Bronchial epithelial cell (primary cell): ENCODE measurements around the gene OLIG1. TPM values are rescaled to one million over a fixed set of nuclear protein-coding genes. Genes with fewer than 3 reads are reported as not detected.

Experiments
- DNase-seq: peaks from one replicate; pipeline ENCODE4 v3.0.0-alpha.2; 2010; ENCODE audit warnings: low read depth
- FAIRE-seq: peaks from 2 replicates; lab custom pipeline; 2011; peaks lifted over from hg19 to GRCh38; lab: Jason Lieb, UNC
- H3K27me3 ChIP-seq: 2 replicates; pipeline ENCODE4 v1.5.1; 2011; ENCODE audit warnings: low read length; ENCODE audit not compliant: control insufficient read depth, insufficient read depth
- H3K36me3 ChIP-seq: 2 replicates; pipeline ENCODE4 v1.5.1; 2011; ENCODE audit warnings: low read length; ENCODE audit not compliant: control insufficient read depth, insufficient read depth
- H3K4me3 ChIP-seq: 2 replicates; pipeline ENCODE4 v1.5.1; 2011; ENCODE audit warnings: mild to moderate bottlenecking, low read depth, low read length, control low read depth
- total RNA-seq: library from RNA; depleted of rRNA; stranded (reverse); fragments of >200 nt; gene quantifications from 2 replicates; pipeline ENCODE4 v1.2.1, GENCODE V29; 2014
- TF ChIP-seq, protein P1 (sequence below): IDR thresholded peaks from 2 replicates; pipeline ENCODE4 v1.5.1; 2011; ENCODE audit warnings: mild to moderate bottlenecking, moderate library complexity, low read length, control low read depth, inconsistent platforms; ENCODE audit not compliant: insufficient read depth, severe bottlenecking

Gene OLIG1
- total RNA-seq, 1 donor from 2014 or later = not detected

DNA sequence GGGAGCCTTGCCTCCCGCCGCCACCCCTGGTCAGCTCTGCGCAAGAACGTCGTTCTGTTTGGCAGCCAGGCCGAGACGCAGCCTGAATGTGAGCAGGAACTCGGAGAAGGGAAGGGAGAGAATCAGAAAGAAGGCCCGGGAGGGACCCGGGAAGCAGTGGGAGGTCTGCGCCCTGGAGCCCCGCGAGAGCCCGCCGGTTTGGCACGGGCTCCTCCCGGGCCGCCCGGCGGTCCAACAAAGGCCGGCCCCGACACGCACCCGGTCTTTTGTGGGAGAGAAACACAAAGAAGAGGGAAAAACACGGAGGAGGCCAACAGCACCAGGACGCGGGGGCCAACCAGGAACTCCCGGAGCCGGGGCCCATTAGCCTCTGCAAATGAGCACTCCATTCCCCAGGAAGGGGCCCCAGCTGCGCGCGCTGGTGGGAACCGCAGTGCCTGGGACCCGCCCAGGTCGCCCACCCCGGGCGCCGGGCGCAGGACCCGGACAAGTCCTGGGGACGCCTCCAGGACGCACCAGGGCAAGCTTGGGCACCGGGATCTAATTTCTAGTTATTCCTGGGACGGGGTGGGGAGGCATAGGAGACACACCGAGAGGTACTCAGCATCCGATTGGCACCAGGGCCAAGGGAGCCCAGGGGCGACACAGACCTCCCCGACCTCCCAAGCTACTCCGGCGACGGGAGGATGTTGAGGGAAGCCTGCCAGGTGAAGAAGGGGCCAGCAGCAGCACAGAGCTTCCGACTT, 46.9 kb upstream of the OLIG1 start:
- FAIRE-seq (no peak), DNase-seq (no peak)
- peaks cover 80% of the 10 kb centered on the region for H3K27me3 ChIP-seq
- TF ChIP-seq, protein P1, sequence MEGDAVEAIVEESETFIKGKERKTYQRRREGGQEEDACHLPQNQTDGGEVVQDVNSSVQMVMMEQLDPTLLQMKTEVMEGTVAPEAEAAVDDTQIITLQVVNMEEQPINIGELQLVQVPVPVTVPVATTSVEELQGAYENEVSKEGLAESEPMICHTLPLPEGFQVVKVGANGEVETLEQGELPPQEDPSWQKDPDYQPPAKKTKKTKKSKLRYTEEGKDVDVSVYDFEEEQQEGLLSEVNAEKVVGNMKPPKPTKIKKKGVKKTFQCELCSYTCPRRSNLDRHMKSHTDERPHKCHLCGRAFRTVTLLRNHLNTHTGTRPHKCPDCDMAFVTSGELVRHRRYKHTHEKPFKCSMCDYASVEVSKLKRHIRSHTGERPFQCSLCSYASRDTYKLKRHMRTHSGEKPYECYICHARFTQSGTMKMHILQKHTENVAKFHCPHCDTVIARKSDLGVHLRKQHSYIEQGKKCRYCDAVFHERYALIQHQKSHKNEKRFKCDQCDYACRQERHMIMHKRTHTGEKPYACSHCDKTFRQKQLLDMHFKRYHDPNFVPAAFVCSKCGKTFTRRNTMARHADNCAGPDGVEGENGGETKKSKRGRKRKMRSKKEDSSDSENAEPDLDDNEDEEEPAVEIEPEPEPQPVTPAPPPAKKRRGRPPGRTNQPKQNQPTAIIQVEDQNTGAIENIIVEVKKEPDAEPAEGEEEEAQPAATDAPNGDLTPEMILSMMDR = no peak
- no peak overlapping the region for H3K4me3 ChIP-seq
- H3K36me3 ChIP-seq = no peaks in the 10 kb centered on the region

DNA sequence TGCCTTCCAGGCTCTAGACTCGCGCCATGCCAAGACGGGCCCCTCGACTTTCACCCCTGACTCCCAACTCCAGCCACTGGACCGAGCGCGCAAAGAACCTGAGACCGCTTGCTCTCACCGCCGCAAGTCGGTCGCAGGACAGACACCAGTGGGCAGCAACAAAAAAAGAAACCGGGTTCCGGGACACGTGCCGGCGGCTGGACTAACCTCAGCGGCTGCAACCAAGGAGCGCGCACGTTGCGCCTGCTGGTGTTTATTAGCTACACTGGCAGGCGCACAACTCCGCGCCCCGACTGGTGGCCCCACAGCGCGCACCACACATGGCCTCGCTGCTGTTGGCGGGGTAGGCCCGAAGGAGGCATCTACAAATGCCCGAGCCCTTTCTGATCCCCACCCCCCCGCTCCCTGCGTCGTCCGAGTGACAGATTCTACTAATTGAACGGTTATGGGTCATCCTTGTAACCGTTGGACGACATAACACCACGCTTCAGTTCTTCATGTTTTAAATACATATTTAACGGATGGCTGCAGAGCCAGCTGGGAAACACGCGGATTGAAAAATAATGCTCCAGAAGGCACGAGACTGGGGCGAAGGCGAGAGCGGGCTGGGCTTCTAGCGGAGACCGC, 46.3 kb upstream of the OLIG1 start:
- Histone ChIP-seq H3K27me3 (peaks cover 82% of the 10 kb centered on the region), H3K4me3 (no peak overlapping the region), H3K36me3 (no peaks in the 10 kb centered on the region)
- FAIRE-seq (no peak), DNase-seq (no peak)
- TF ChIP-seq, protein P1 = no peak

DNA sequence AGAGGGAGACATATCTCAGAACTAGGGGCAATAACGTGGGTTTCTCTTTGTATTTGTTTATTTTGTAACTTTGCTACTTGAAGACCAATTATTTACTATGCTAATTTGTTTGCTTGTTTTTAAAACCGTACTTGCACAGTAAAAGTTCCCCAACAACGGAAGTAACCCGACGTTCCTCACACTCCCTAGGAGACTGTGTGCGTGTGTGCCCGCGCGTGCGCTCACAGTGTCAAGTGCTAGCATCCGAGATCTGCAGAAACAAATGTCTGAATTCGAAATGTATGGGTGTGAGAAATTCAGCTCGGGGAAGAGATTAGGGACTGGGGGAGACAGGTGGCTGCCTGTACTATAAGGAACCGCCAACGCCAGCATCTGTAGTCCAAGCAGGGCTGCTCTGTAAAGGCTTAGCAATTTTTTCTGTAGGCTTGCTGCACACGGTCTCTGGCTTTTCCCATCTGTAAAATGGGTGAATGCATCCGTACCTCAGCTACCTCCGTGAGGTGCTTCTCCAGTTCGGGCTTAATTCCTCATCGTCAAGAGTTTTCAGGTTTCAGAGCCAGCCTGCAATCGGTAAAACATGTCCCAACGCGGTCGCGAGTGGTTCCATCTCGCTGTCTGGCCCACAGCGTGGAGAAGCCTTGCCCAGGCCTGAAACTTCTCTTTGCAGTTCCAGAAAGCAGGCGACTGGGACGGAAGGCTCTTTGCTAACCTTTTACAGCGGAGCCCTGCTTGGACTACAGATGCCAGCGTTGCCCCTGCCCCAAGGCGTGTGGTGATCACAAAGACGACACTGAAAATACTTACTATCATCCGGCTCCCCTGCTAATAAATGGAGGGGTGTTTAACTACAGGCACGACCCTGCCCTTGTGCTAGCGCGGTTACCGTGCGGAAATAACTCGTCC, 45.5 kb upstream of the OLIG1 start:
- no peaks in the 10 kb centered on the region for H3K36me3 ChIP-seq
- FAIRE-seq (no peak), DNase-seq (no peak)
- H3K27me3 ChIP-seq = peaks cover 83% of the 10 kb centered on the region
- H3K4me3 ChIP-seq = no peak overlapping the region
- TF ChIP-seq, protein P1 = no peak

DNA sequence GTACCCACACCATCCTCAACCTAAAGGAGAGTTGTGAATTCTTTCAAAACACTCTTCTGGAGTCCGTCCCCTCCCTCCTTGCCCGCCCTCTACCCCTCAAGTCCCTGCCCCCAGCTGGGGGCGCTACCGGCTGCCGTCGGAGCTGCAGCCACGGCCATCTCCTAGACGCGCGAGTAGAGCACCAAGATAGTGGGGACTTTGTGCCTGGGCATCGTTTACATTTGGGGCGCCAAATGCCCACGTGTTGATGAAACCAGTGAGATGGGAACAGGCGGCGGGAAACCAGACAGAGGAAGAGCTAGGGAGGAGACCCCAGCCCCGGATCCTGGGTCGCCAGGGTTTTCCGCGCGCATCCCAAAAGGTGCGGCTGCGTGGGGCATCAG, 44.8 kb upstream of the OLIG1 start:
- H3K27me3 ChIP-seq = peaks cover 85% of the 10 kb centered on the region
- no peak overlapping the region for H3K4me3 ChIP-seq
- no peaks in the 10 kb centered on the region for H3K36me3 ChIP-seq
- DNase-seq = no peak
- FAIRE-seq = no peak
- TF ChIP-seq, protein P1 = no peak

DNA sequence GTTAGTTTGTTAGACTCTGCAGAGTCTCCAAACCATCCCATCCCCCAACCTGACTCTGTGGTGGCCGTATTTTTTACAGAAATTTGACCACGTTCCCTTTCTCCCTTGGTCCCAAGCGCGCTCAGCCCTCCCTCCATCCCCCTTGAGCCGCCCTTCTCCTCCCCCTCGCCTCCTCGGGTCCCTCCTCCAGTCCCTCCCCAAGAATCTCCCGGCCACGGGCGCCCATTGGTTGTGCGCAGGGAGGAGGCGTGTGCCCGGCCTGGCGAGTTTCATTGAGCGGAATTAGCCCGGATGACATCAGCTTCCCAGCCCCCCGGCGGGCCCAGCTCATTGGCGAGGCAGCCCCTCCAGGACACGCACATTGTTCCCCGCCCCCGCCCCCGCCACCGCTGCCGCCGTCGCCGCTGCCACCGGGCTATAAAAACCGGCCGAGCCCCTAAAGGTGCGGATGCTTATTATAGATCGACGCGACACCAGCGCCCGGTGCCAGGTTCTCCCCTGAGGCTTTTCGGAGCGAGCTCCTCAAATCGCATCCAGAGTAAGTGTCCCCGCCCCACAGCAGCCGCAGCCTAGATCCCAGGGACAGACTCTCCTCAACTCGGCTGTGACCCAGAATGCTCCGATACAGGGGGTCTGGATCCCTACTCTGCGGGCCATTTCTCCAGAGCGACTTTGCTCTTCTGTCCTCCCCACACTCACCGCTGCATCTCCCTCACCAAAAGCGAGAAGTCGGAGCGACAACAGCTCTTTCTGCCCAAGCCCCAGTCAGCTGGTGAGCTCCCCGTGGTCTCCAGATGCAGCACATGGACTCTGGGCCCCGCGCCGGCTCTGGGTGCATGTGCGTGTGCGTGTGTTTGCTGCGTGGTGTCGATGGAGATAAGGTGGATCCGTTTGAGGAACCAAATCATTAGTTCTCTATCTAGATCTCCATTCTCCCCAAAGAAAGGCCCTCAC, 44.2 kb upstream of the OLIG1 start, which contains the start of gene OLIG2:
TSS of gene OLIG2 (plus strand) at position 447 of the 954 bp plus-strand sequence. CDS start 928 bp downstream, outside the sequence.
- DNase-seq (no peak), FAIRE-seq (no peak)
- Histone ChIP-seq H3K4me3 (no peak within 1 kb of the TSS), H3K36me3 (no peaks in the 10 kb centered on the region), H3K27me3 (peaks cover 85% of the 10 kb centered on the region)
- TF ChIP-seq, protein P1 = no peak
